ENCODE measurements around the gene MOGAT2.

DNA sequence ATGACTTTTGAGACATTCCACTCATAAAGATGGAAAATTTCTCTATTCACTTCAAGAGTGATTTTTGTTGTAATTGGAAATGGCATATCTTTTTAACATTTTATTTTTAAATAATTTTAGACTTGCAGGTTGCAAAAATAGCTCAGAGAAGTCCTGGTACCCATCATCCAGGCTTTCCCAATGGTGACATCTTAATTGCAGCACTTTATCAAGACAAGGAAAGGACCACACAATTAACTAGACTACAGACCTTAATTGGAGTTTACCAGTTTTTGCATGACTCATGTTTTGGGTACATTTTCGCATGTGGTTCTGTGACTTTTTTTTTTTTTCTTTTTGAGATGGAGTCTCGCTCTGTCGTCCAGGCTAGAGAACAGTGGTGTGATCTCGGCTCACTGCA, 25.8 kb upstream of the MOGAT2 start:
- TF ChIP-seq, protein P1, sequence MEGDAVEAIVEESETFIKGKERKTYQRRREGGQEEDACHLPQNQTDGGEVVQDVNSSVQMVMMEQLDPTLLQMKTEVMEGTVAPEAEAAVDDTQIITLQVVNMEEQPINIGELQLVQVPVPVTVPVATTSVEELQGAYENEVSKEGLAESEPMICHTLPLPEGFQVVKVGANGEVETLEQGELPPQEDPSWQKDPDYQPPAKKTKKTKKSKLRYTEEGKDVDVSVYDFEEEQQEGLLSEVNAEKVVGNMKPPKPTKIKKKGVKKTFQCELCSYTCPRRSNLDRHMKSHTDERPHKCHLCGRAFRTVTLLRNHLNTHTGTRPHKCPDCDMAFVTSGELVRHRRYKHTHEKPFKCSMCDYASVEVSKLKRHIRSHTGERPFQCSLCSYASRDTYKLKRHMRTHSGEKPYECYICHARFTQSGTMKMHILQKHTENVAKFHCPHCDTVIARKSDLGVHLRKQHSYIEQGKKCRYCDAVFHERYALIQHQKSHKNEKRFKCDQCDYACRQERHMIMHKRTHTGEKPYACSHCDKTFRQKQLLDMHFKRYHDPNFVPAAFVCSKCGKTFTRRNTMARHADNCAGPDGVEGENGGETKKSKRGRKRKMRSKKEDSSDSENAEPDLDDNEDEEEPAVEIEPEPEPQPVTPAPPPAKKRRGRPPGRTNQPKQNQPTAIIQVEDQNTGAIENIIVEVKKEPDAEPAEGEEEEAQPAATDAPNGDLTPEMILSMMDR (IDR thresholded peaks at IDR 0.05; ENCODE audit: insufficient read depth, low read length, poor library complexity, severe bottlenecking) = no peak
- no peak for TF ChIP-seq EZH2phosphoT487 (conservative IDR thresholded peaks at IDR 0.05; ENCODE audit: low read length)

Measured in SU-DHL-6 (cell line).